IMR-90 (cell line): ENCODE results near the gene FGF12. TPM values are rescaled to one million over a fixed set of nuclear protein-coding genes. Genes with fewer than 3 reads are reported as not detected.

Source experiments
- ATAC-seq: fragments of 200-7000 bp; cut with Tn5 transposase; 2 replicates; pipeline ENCODE4 v1.9.1; 2020; ENCODE audit warnings: low read depth, mild to moderate bottlenecking, moderate library complexity
- BruUV-seq: library from RNA; stranded (reverse); fragments of 400-500 nt; replicated peaks from 2 replicates; lab custom pipeline; 2021; lab: Mats Ljungman, UMichigan
- CTCF ChIA-PET: fragments of 300-600 bp; formaldehyde crosslinking; extraction: SDS; loops from one replicate; lab custom pipeline; 2021; ENCODE audit warnings: antibody characterized with exemption; lab: Yijun Ruan, JAX
- POLR2A ChIA-PET: fragments of 300-600 bp; sonication (Branson Sonifier 250); formaldehyde crosslinking; loops from one replicate; lab custom pipeline; 2022; ENCODE audit warnings: antibody characterized with exemption; ENCODE audit not compliant: unreplicated experiment; lab: Charles Lee
- DNase-seq: peaks from one replicate; pipeline ENCODE4 v3.0.0; 2013
- H2AFZ ChIP-seq: replicated peaks from 2 replicates; pipeline ENCODE3; 2013; ENCODE audit warnings: low read length, mild to moderate bottlenecking; ENCODE audit not compliant: poor library complexity
- H2AK5ac ChIP-seq: 2 replicates; pipeline ENCODE4 v1.6.1; 2013; ENCODE audit warnings: low read depth, low read length, inconsistent platforms
- H2AK9ac ChIP-seq: replicated peaks from 2 replicates; pipeline ENCODE3; 2013; ENCODE audit warnings: mild to moderate bottlenecking, low read depth, low read length, moderate library complexity; ENCODE audit not compliant: poor library complexity
- H2BK120ac ChIP-seq: 2 replicates; pipeline ENCODE4 v1.6.1; 2013; ENCODE audit warnings: low read depth, low read length, inconsistent platforms
- H2BK15ac ChIP-seq: 3 replicates; pipeline ENCODE4 v1.6.1; 2013; ENCODE audit warnings: low read depth, low read length, inconsistent platforms
- H2BK20ac ChIP-seq: 2 replicates; pipeline ENCODE4 v1.6.1; 2013; ENCODE audit warnings: low read depth, mild to moderate bottlenecking, inconsistent platforms, low read length, moderate library complexity
- H2BK5ac ChIP-seq: 2 replicates; pipeline ENCODE4 v1.6.1; 2013; ENCODE audit warnings: mild to moderate bottlenecking, low read depth, low read length, inconsistent platforms; ENCODE audit not compliant: poor library complexity, severe bottlenecking
- H3K14ac ChIP-seq: replicated peaks from 2 replicates; pipeline ENCODE4 v1.6.1; 2013; ENCODE audit warnings: low read depth, low read length, inconsistent platforms
- H3K18ac ChIP-seq: 2 replicates; pipeline ENCODE4 v1.6.1; 2013; ENCODE audit warnings: low read depth, low read length, control low read depth
- H3K23ac ChIP-seq: 2 replicates; pipeline ENCODE4 v1.6.1; 2013; ENCODE audit warnings: low read depth, low read length, inconsistent platforms
- H3K27ac ChIP-seq: 2 replicates; pipeline ENCODE4 v1.5.1; 2013; ENCODE audit warnings: mild to moderate bottlenecking, control low read depth, low read length; ENCODE audit not compliant: insufficient read depth
- H3K27me3 ChIP-seq: 2 replicates; pipeline ENCODE4 v1.6.1; 2013; ENCODE audit warnings: low read length; ENCODE audit not compliant: control insufficient read depth, insufficient read depth
- H3K36me3 ChIP-seq: 2 replicates; pipeline ENCODE4 v1.6.1; 2013; ENCODE audit warnings: low read length, mixed read lengths; ENCODE audit not compliant: control insufficient read depth, insufficient read depth
- H3K4ac ChIP-seq: 2 replicates; pipeline ENCODE4 v1.6.1; 2013; ENCODE audit warnings: low read depth, low read length, inconsistent platforms
- H3K4me1 ChIP-seq: 2 replicates; pipeline ENCODE4 v1.6.1; 2013; ENCODE audit warnings: low read length, mixed read lengths; ENCODE audit not compliant: control insufficient read depth, insufficient read depth
- H3K4me2 ChIP-seq: 2 replicates; pipeline ENCODE4 v1.6.1; 2013; ENCODE audit warnings: low read depth, mild to moderate bottlenecking, control low read depth, low read length, moderate library complexity
- H3K4me3 ChIP-seq: 2 replicates; pipeline ENCODE4 v1.5.1; 2013; ENCODE audit warnings: low read depth, mild to moderate bottlenecking, control low read depth, low read length, moderate library complexity; ENCODE audit not compliant: insufficient read depth
- H3K56ac ChIP-seq: 2 replicates; pipeline ENCODE4 v1.6.1; 2013; ENCODE audit warnings: low read length, inconsistent platforms; ENCODE audit not compliant: insufficient read depth; ENCODE audit errors: extremely low read depth
- H3K79me1 ChIP-seq, 2 experiments: 2 replicates each; pipeline ENCODE4 v1.6.1; 2013; ENCODE audit warnings: low read length in 2 of 2, inconsistent platforms in 1 of 2, low read depth in 1 of 2
- H3K9ac ChIP-seq: 2 replicates; pipeline ENCODE4 v1.6.1; 2013; ENCODE audit warnings: low read depth, low read length, control low read depth
- H3K9me1 ChIP-seq: 2 replicates; pipeline ENCODE4 v1.6.1; 2013; ENCODE audit warnings: low read length, inconsistent platforms; ENCODE audit not compliant: insufficient read depth
- H3K9me3 ChIP-seq: 2 replicates; pipeline ENCODE4 v1.6.1; 2013; ENCODE audit warnings: low read length; ENCODE audit not compliant: control insufficient read depth, insufficient read depth
- H4K20me1 ChIP-seq: 2 replicates; pipeline ENCODE4 v1.6.1; 2013; ENCODE audit warnings: low read length, inconsistent platforms; ENCODE audit not compliant: insufficient read depth
- H4K5ac ChIP-seq: 2 replicates; pipeline ENCODE4 v1.6.1; 2013; ENCODE audit warnings: mild to moderate bottlenecking, low read depth, low read length, control low read depth
- H4K8ac ChIP-seq, 2 experiments: 2 replicates each; pipeline ENCODE4 v1.6.1; 2013; ENCODE audit warnings: low read depth in 2 of 2, low read length in 2 of 2, control low read depth in 1 of 2, inconsistent platforms in 1 of 2
- H4K91ac ChIP-seq: 2 replicates; pipeline ENCODE4 v1.6.1; 2013; ENCODE audit warnings: low read depth, low read length, inconsistent platforms; ENCODE audit not compliant: insufficient read depth
- BHLHE40 ChIP-seq: fragments of 150-350 bp; IDR thresholded peaks from 2 replicates; pipeline ENCODE4 v1.6.1; 2016; ENCODE audit warnings: mild to moderate bottlenecking, low read depth, low read length
- CTCF ChIP-seq: conservative IDR thresholded peaks from 2 replicates; pipeline ENCODE4 v1.5.1; 2012; ENCODE audit warnings: mild to moderate bottlenecking, low read depth, low read length, improper control_type of control experiment
- ELK1 ChIP-seq: fragments of 150-350 bp; IDR thresholded peaks from 2 replicates; pipeline ENCODE4 v1.6.1; 2016; ENCODE audit warnings: low read depth, mild to moderate bottlenecking, low read length, moderate library complexity, borderline replicate concordance
- FOS ChIP-seq: fragments of 150-350 bp; IDR thresholded peaks from 2 replicates; pipeline ENCODE4 v1.6.1; 2016; ENCODE audit warnings: low read depth, low read length
- MAZ ChIP-seq: IDR thresholded peaks from 2 replicates; pipeline ENCODE4 v1.6.1; 2012; ENCODE audit warnings: low read depth, mild to moderate bottlenecking, low read length, improper control_type of control experiment, moderate library complexity, borderline replicate concordance
- MXI1 ChIP-seq: IDR thresholded peaks from 2 replicates; pipeline ENCODE4 v1.6.1; 2012; ENCODE audit warnings: low read depth, mild to moderate bottlenecking, low read length, moderate library complexity, borderline replicate concordance
- NFE2L2 ChIP-seq: fragments of 150-350 bp; IDR thresholded peaks from 2 replicates; pipeline ENCODE4 v1.6.1; 2016; ENCODE audit warnings: low read depth, mild to moderate bottlenecking, low read length
- POLR2A ChIP-seq: IDR thresholded peaks from 2 replicates; pipeline ENCODE4 v1.6.1; 2012; ENCODE audit warnings: mild to moderate bottlenecking, low read depth, low read length
- RAD21 ChIP-seq: IDR thresholded peaks from 2 replicates; pipeline ENCODE4 v1.6.1; 2012; ENCODE audit warnings: low read length, improper control_type of control experiment
- RCOR1 ChIP-seq: IDR thresholded peaks from 2 replicates; pipeline ENCODE4 v1.6.1; 2012; ENCODE audit warnings: mild to moderate bottlenecking, low read length, improper control_type of control experiment; ENCODE audit not compliant: insufficient replicate concordance
- RFX5 ChIP-seq: IDR thresholded peaks from 2 replicates; pipeline ENCODE4 v1.8.0; 2012; ENCODE audit warnings: low read depth, mild to moderate bottlenecking, low read length, moderate library complexity
- SMC3 ChIP-seq: fragments of 150-350 bp; IDR thresholded peaks from 2 replicates; pipeline ENCODE4 v1.6.1; 2016; ENCODE audit warnings: low read depth, mild to moderate bottlenecking, antibody characterized with exemption, low read length, moderate library complexity
- USF2 ChIP-seq: fragments of 150-350 bp; IDR thresholded peaks from 2 replicates; pipeline ENCODE4 v1.6.1; 2017; ENCODE audit warnings: mild to moderate bottlenecking, antibody characterized with exemption, low read length, low read depth
- WGBS, 2 experiments: methylation state at CpG; one replicate each; pipeline versions ENCODE4 v1.1.5 to v1.1.7; 2013; ENCODE audit warnings: missing lambda C conversion rate in 2 of 2; ENCODE audit not compliant: insufficient read length in 1 of 2; ENCODE audit errors: extremely low coverage in 2 of 2; 5-methylcytosine and 5-hydroxymethylcytosine counted together
- dilution Hi-C: fragments of 300-500 bp; cut with HindIII; formaldehyde crosslinking; loops from one replicate; pipeline ENCODE4 v1.14.3; 2018; ENCODE audit warnings: low sequenced_read_pairs; ENCODE audit not compliant: unreplicated experiment
- in situ Hi-C: fragments of 300-500 bp; cut with MboI; formaldehyde crosslinking; loops from 3 replicates; pipeline ENCODE4 v1.14.3; 2019; ENCODE audit warnings: low sequenced_read_pairs, inconsistent platforms, mixed read lengths
- intact Hi-C: fragments of 100-400 bp; cut with micrococcal nuclease; formaldehyde crosslinking; loops from 2 replicates; pipeline ENCODE4 v1.10.0; 2022
- polyA plus RNA-seq, 3 experiments: library from polyadenylated mRNA; depleted of rRNA; stranded (reverse); fragments of >200 nt; gene quantifications; 2 replicates each; pipeline ENCODE4 v1.2.3, GENCODE V29; 2012; ENCODE audit warnings: low replicate concordance in 1 of 3
- total RNA-seq: library from RNA; depleted of rRNA; stranded (reverse); fragments of >200 nt; gene quantifications from 2 replicates; pipeline ENCODE4 v1.2.3, GENCODE V29; 2012

FGF12 gene
- total and polyA plus RNA-seq, 2 of the 4 experiments (the other 2 are of a cell fraction) = not detected

GRCh38 chr3:192237992-192238608 is 489.2 kb downstream of the FGF12 start:
- Histone ChIP-seq H2BK5ac (no peak overlapping the region), H3K23ac (no peak overlapping the region), H3K18ac (no peak overlapping the region), H3K4me3 (no peak overlapping the region), H2BK15ac (no peak overlapping the region), H3K27ac (no peak overlapping the region), H3K4ac (no peak overlapping the region), H3K56ac (no peak overlapping the region), H4K5ac (no peak overlapping the region), H3K9ac (no peak overlapping the region), H2AK9ac (no peak overlapping the region), H4K91ac (no peak overlapping the region), H3K27me3 (no peaks in the 10 kb centered on the region), H3K4me2 (no peak overlapping the region), H2AK5ac (no peak overlapping the region), H4K8ac (no peak overlapping the region), H2BK120ac (no peak overlapping the region), H3K14ac (no peak overlapping the region), H3K36me3 (no peaks in the 10 kb centered on the region), H4K20me1 (no peaks in the 10 kb centered on the region), H2BK20ac (no peak overlapping the region), H3K4me1 (no peaks in the 10 kb centered on the region), H3K9me3 (peaks cover 10% of the 10 kb centered on the region), H2AFZ (no peak overlapping the region), H3K9me1 (no peaks in the 10 kb centered on the region), H3K79me1 (no peaks in the 10 kb centered on the region)
- no peak for ATAC-seq
- no peak for DNase-seq
- intact Hi-C loops = no loop called here
- ChIA-PET POLR2A (no interaction called here), CTCF (no interaction called here)
- in situ Hi-C loops = no loop called here
- BruUV-seq = no TSS peak
- WGBS, 2 experiments = no CpG with 5 or more reads among the region's 4 CpGs
- dilution Hi-C loops = no loop called here
- TF ChIP-seq NFE2L2 (no peak), RCOR1 (no peak), RAD21 (no peak), FOS (no peak), RFX5 (no peak), CTCF (no peak), POLR2A (no peak), MXI1 (no peak), MAZ (no peak), BHLHE40 (no peak), ELK1 (no peak), USF2 (no peak), SMC3 (no peak)
